Measurements from ENCODE around the gene FYB1.
A peak's percentile ranks its signal among the peaks of the same experiment; 100 is the strongest.

Gene FYB1

GRCh38 chr5:39260095-39260494 is 40.7 kb upstream of the FYB1 start:
- H3K4me1 Mint-ChIP-seq, result no peaks in the 10 kb centered on the region
- no peak overlapping the region for H3K27ac Mint-ChIP-seq
- peaks cover 7% of the 10 kb centered on the region for H3K27me3 Mint-ChIP-seq (ENCODE audit: low read depth)
- TF ChIP-seq CTCF (IDR thresholded peaks at IDR 0.05; ENCODE audit: unreplicated experiment in 3 of 3), result no peak
- H3K36me3 Mint-ChIP-seq (ENCODE audit: low read depth), result no peaks in the 10 kb centered on the region
- no peak overlapping the region for H3K4me3 Mint-ChIP-seq
- no peaks in the 10 kb centered on the region for H3K9me3 Mint-ChIP-seq

- peaks cover 7% of the 10 kb centered on the region for H3K27me3 Mint-ChIP-seq (ENCODE audit: low read depth)
- no peak overlapping the region for H3K4me3 Mint-ChIP-seq
- H3K36me3 Mint-ChIP-seq (ENCODE audit: low read depth), result no peaks in the 10 kb centered on the region
- no peak for TF ChIP-seq CTCF (IDR thresholded peaks at IDR 0.05; ENCODE audit: unreplicated experiment in 3 of 3)
- peak overlapping the region; percentile 64 to 79 (median 78) for H3K27ac Mint-ChIP-seq
- H3K9me3 Mint-ChIP-seq, result no peaks in the 10 kb centered on the region
- peaks cover 6% of the 10 kb centered on the region for H3K4me1 Mint-ChIP-seq
Observed at GRCh38 chr5:39257554-39257953, 38.2 kb upstream of the FYB1 start.

- peaks cover 6% of the 10 kb centered on the region for H3K4me1 Mint-ChIP-seq
- no peaks in the 10 kb centered on the region for H3K9me3 Mint-ChIP-seq
- no peak overlapping the region for H3K27ac Mint-ChIP-seq
- no peak for TF ChIP-seq CTCF (IDR thresholded peaks at IDR 0.05; ENCODE audit: unreplicated experiment in 3 of 3)
- H3K36me3 Mint-ChIP-seq (ENCODE audit: low read depth), result no peaks in the 10 kb centered on the region
- peaks cover 7% of the 10 kb centered on the region for H3K27me3 Mint-ChIP-seq (ENCODE audit: low read depth)
- H3K4me3 Mint-ChIP-seq, result no peak overlapping the region
Observed at GRCh38 chr5:39256477-39257235, 37.3 kb upstream of the FYB1 start.

- TF ChIP-seq CTCF (IDR thresholded peaks at IDR 0.05; ENCODE audit: unreplicated experiment in 3 of 3), result no peak
- H3K4me1 Mint-ChIP-seq, result peaks cover 6% of the 10 kb centered on the region
- no peak overlapping the region for H3K27ac Mint-ChIP-seq
- H3K36me3 Mint-ChIP-seq (ENCODE audit: low read depth), result no peaks in the 10 kb centered on the region
- H3K27me3 Mint-ChIP-seq (ENCODE audit: low read depth), result peaks cover 7% of the 10 kb centered on the region
- H3K9me3 Mint-ChIP-seq, result no peaks in the 10 kb centered on the region
- no peak overlapping the region for H3K4me3 Mint-ChIP-seq
Observed at GRCh38 chr5:39255406-39255805, 36.0 kb upstream of the FYB1 start.

GRCh38 chr5:39254671-39255070 is 35.3 kb upstream of the FYB1 start:
- Mint-ChIP-seq H3K9me3 (no peaks in the 10 kb centered on the region), H3K4me3 (no peak overlapping the region), H3K36me3 (ENCODE audit: low read depth) (no peaks in the 10 kb centered on the region), H3K4me1 (peaks cover 6% of the 10 kb centered on the region), H3K27me3 (ENCODE audit: low read depth) (peaks cover 7% of the 10 kb centered on the region), H3K27ac (peak overlapping the region in 1 of 3 experiments; percentile 23)
- no peak for TF ChIP-seq CTCF (IDR thresholded peaks at IDR 0.05; ENCODE audit: unreplicated experiment in 3 of 3)

GRCh38 chr5:39253196-39253595 is 33.8 kb upstream of the FYB1 start:
- peaks cover 6% of the 10 kb centered on the region for H3K4me1 Mint-ChIP-seq
- H3K9me3 Mint-ChIP-seq, result no peaks in the 10 kb centered on the region
- no peak for TF ChIP-seq CTCF (IDR thresholded peaks at IDR 0.05; ENCODE audit: unreplicated experiment in 3 of 3)
- no peaks in the 10 kb centered on the region for H3K36me3 Mint-ChIP-seq (ENCODE audit: low read depth)
- H3K4me3 Mint-ChIP-seq, result no peak overlapping the region
- H3K27me3 Mint-ChIP-seq (ENCODE audit: low read depth), result no peaks in the 10 kb centered on the region
- H3K27ac Mint-ChIP-seq, result no peak overlapping the region

Measured in nephron (organoid).